Activated naive CD8-positive, alpha-beta T cell (primary cell): Measurements from ENCODE around the gene HSDL2.
"Not testable (repeated sequence)": the region's sequence is repeated elsewhere in the genome, so short reads cannot be mapped to it uniquely, and the experiment has no call there.

Experiments
- H3K27ac Mint-ChIP-seq: one replicate; pipeline ENCODE4 v1.8.0; 2021; ENCODE audit warnings: mixed read lengths
- H3K27me3 Mint-ChIP-seq: one replicate; pipeline ENCODE4 v1.8.0; 2021; ENCODE audit warnings: mixed read lengths
- H3K36me3 Mint-ChIP-seq: one replicate; pipeline ENCODE4 v1.8.0; 2021; ENCODE audit warnings: mixed read lengths
- H3K4me1 Mint-ChIP-seq: one replicate; pipeline ENCODE4 v1.8.0; 2021; ENCODE audit warnings: low read depth, mixed read lengths
- H3K4me3 Mint-ChIP-seq: one replicate; pipeline ENCODE4 v1.8.0; 2021; ENCODE audit warnings: mild to moderate bottlenecking, mixed read lengths
- H3K9me3 Mint-ChIP-seq: one replicate; pipeline ENCODE4 v1.8.0; 2021; ENCODE audit warnings: low read depth, mixed read lengths

Gene HSDL2

GRCh38 chr9:112378328-112379176 lies 1.4 kb upstream of the HSDL2 start:
- Mint-ChIP-seq H3K4me1 (peaks cover 44% of the 10 kb centered on the region), H3K27ac (peak overlapping the region; percentile 99), H3K27me3 (no peaks in the 10 kb centered on the region)

GRCh38 chr9:112379177-112380101 lies 469 bp upstream of the HSDL2 start:
- H3K9me3 Mint-ChIP-seq: no peaks in the 10 kb centered on the region
- peaks cover 46% of the 10 kb centered on the region for H3K4me1 Mint-ChIP-seq
- peaks cover 8% of the 10 kb centered on the region for H3K36me3 Mint-ChIP-seq
- H3K27me3 Mint-ChIP-seq: no peaks in the 10 kb centered on the region
- H3K27ac Mint-ChIP-seq: peak overlapping the region; percentile 99
- peak overlapping the region; percentile 100 for H3K4me3 Mint-ChIP-seq

More at GRCh38 chr9:112378328-112379176, 1.4 kb upstream of the HSDL2 start:
- peak overlapping the region; percentile 100 for H3K4me3 Mint-ChIP-seq
- H3K36me3 Mint-ChIP-seq: peaks cover 8% of the 10 kb centered on the region
- peaks cover 2% of the 10 kb centered on the region for H3K9me3 Mint-ChIP-seq

DNA sequence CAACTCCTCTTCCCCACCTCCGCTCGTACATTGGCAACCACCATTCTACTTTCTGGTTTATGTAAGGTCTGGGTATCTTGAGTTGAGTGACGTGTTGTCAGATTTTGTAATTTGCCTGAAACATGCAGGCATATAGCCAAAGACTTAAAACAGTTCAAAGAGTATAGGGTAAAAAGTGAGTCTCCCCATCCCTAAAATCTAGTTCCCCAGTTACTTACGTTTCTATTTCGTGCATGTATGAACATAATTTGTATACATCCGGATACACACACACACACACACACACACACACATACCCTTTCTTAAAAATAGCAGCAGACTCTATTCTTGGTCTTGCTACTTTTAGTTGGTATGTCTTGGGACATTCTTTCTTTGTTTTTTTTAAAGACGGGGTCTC lies 915 bp downstream of the HSDL2 start:
- H3K27ac Mint-ChIP-seq: peak overlapping the region; percentile 94
- peaks cover 2% of the 10 kb centered on the region for H3K36me3 Mint-ChIP-seq
- no peaks in the 10 kb centered on the region for H3K9me3 Mint-ChIP-seq
- no peaks in the 10 kb centered on the region for H3K27me3 Mint-ChIP-seq
- peak overlapping the region; percentile 100 for H3K4me3 Mint-ChIP-seq
- peaks cover 46% of the 10 kb centered on the region for H3K4me1 Mint-ChIP-seq

- Mint-ChIP-seq H3K36me3 (peaks cover 3% of the 10 kb centered on the region), H3K4me1 (peaks cover 45% of the 10 kb centered on the region), H3K9me3 (no peaks in the 10 kb centered on the region), H3K27ac (no peak overlapping the region), H3K4me3 (no peak overlapping the region), H3K27me3 (no peaks in the 10 kb centered on the region)
These were observed 2.2 kb downstream of the HSDL2 start for GRCh38 chr9:112382066-112382465.

- Mint-ChIP-seq H3K27me3 (no peaks in the 10 kb centered on the region), H3K9me3 (no peaks in the 10 kb centered on the region), H3K36me3 (peaks cover 6% of the 10 kb centered on the region), H3K4me3 (no peak overlapping the region), H3K4me1 (peaks cover 38% of the 10 kb centered on the region), H3K27ac (no peak overlapping the region)
These were observed 2.8 kb downstream of the HSDL2 start for GRCh38 chr9:112382501-112383364.

- H3K9me3 Mint-ChIP-seq: no peaks in the 10 kb centered on the region
- H3K27ac Mint-ChIP-seq: peak overlapping the region; percentile 41
- H3K4me3 Mint-ChIP-seq: no peak overlapping the region
- H3K27me3 Mint-ChIP-seq: no peaks in the 10 kb centered on the region
- H3K36me3 Mint-ChIP-seq: peaks cover 6% of the 10 kb centered on the region
- peaks cover 27% of the 10 kb centered on the region for H3K4me1 Mint-ChIP-seq
These were observed 4.3 kb downstream of the HSDL2 start for GRCh38 chr9:112384219-112384618.

- H3K4me1 Mint-ChIP-seq: peaks cover 26% of the 10 kb centered on the region
- H3K4me3 Mint-ChIP-seq: no peak overlapping the region
- H3K27ac Mint-ChIP-seq: no peak overlapping the region
- no peaks in the 10 kb centered on the region for H3K9me3 Mint-ChIP-seq
- no peaks in the 10 kb centered on the region for H3K27me3 Mint-ChIP-seq
- peaks cover 6% of the 10 kb centered on the region for H3K36me3 Mint-ChIP-seq
These were observed 4.8 kb downstream of the HSDL2 start for GRCh38 chr9:112384690-112385089.

GRCh38 chr9:112387115-112387514 lies 7.2 kb downstream of the HSDL2 start:
- H3K27ac Mint-ChIP-seq: no peak overlapping the region
- H3K9me3 Mint-ChIP-seq: no peaks in the 10 kb centered on the region
- H3K4me3 Mint-ChIP-seq: no peak overlapping the region
- no peaks in the 10 kb centered on the region for H3K27me3 Mint-ChIP-seq
- H3K36me3 Mint-ChIP-seq: peaks cover 6% of the 10 kb centered on the region
- H3K4me1 Mint-ChIP-seq: peaks cover 13% of the 10 kb centered on the region

GRCh38 chr9:112389897-112390296 lies 10.0 kb downstream of the HSDL2 start:
- not testable (repeated sequence) for H3K9me3 Mint-ChIP-seq, H3K36me3 Mint-ChIP-seq, H3K27me3 Mint-ChIP-seq, H3K4me3 Mint-ChIP-seq, H3K27ac Mint-ChIP-seq, H3K4me1 Mint-ChIP-seq

DNA sequence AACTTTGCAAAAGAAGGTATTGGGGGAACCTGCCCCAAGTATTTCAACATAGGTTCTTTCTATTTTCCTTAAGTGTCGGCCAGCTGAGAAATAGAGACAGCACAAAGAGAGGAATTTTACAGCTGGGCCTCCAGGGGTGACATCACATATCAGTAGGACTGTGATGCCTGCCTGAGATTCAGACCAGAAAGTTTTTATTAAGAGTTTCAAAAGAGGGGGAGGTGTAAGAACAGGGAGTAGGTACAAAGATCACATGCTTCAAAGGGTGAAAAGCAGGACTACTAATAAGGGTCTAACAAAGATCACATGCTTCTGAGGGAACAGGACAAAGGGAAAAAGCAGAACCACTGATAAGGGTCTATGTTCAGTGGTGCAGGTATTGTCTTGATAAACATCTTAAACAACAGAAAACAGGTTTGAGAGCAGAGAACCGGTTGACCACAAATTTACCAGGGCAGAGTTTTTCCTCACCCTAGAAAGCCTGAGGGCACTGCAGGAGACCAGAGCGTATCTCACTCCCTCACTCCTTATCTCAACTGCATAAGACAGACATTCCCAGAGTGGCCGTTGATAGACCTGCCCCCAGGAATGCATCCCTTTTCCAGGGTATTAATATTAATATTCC lies 12.1 kb downstream of the HSDL2 start:
- H3K27me3 Mint-ChIP-seq, H3K36me3 Mint-ChIP-seq, H3K4me3 Mint-ChIP-seq, H3K27ac Mint-ChIP-seq, H3K4me1 Mint-ChIP-seq, H3K9me3 Mint-ChIP-seq: not testable (repeated sequence)

DNA sequence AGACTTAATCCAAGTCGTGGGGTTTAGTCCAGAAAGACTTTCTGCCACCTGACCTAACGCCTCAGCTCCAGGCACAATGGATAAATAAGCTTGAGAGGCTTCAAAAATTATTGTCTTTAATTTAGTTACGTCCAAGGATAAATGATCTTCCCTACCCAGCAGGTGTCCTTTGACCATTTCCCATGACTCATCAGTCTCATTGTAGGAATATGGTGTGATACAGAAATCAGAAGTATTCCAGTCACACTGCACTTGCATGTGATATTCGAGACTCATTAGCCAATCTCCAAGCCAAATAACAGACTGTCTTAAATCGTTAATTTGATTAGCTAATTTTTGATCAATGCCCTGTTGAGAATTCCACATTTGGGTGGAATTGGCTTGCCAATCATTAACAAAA lies 13.2 kb downstream of the HSDL2 start:
- H3K36me3 Mint-ChIP-seq, H3K9me3 Mint-ChIP-seq, H3K4me1 Mint-ChIP-seq, H3K27ac Mint-ChIP-seq, H3K4me3 Mint-ChIP-seq, H3K27me3 Mint-ChIP-seq: not testable (repeated sequence)

GRCh38 chr9:112396416-112396815 lies 16.5 kb downstream of the HSDL2 start:
- H3K4me3 Mint-ChIP-seq: no peak overlapping the region
- H3K27ac Mint-ChIP-seq: no peak overlapping the region
- H3K9me3 Mint-ChIP-seq: peaks cover 10% of the 10 kb centered on the region
- H3K27me3 Mint-ChIP-seq: no peaks in the 10 kb centered on the region
- H3K4me1 Mint-ChIP-seq: no peaks in the 10 kb centered on the region
- H3K36me3 Mint-ChIP-seq: peaks cover 15% of the 10 kb centered on the region

- H3K4me1 Mint-ChIP-seq: no peaks in the 10 kb centered on the region
- H3K4me3 Mint-ChIP-seq: no peak overlapping the region
- no peaks in the 10 kb centered on the region for H3K27me3 Mint-ChIP-seq
- peaks cover 15% of the 10 kb centered on the region for H3K36me3 Mint-ChIP-seq
- peaks cover 10% of the 10 kb centered on the region for H3K9me3 Mint-ChIP-seq
- H3K27ac Mint-ChIP-seq: no peak overlapping the region
These were observed 17.0 kb downstream of the HSDL2 start for GRCh38 chr9:112396872-112397271.

GRCh38 chr9:112401175-112401815 lies 21.4 kb downstream of the HSDL2 start:
- no peaks in the 10 kb centered on the region for H3K27me3 Mint-ChIP-seq
- H3K36me3 Mint-ChIP-seq: peaks cover 18% of the 10 kb centered on the region
- peaks cover 1% of the 10 kb centered on the region for H3K4me1 Mint-ChIP-seq
- H3K4me3 Mint-ChIP-seq: no peak overlapping the region
- no peak overlapping the region for H3K27ac Mint-ChIP-seq
- H3K9me3 Mint-ChIP-seq: peaks cover 10% of the 10 kb centered on the region
